Transverse colon (tissue), 4 donors: ENCODE results near the gene THAP8. TPM values are rescaled to one million over a fixed set of nuclear protein-coding genes. Genes with fewer than 3 reads are reported as not detected.
"Not testable (repeated sequence)": the region's sequence is repeated elsewhere in the genome, so short reads cannot be mapped to it uniquely, and the experiment has no call there.

Experiments
- DNase-seq: peaks from one replicate; pipeline ENCODE4 v3.0.0-alpha.2; 2019
- H3K27ac ChIP-seq, 4 donors: fragments of 200-600 bp; sonication (generic); 2 replicates each; pipeline ENCODE4 v1.5.1; 2016 to 2018; ENCODE audit warnings: inconsistent platforms in 4 of 4
- H3K27me3 ChIP-seq: fragments of 200-600 bp; sonication (generic); 2 replicates; pipeline ENCODE4 v1.5.1; 2017; ENCODE audit warnings: inconsistent platforms
- H3K36me3 ChIP-seq, 4 donors: fragments of 200-600 bp; sonication (generic); 2 replicates each; pipeline ENCODE4 v1.5.1; 2017 to 2019; ENCODE audit warnings: inconsistent platforms in 4 of 4
- H3K4me1 ChIP-seq, 4 donors: fragments of 200-600 bp; sonication (generic); 2 replicates each; pipeline ENCODE4 v1.5.1; 2017 to 2020; ENCODE audit warnings: inconsistent platforms in 4 of 4
- H3K4me3 ChIP-seq, 4 donors: fragments of 200-600 bp; sonication (generic); 1 replicate in 1 of 4; 2 replicates in 3 of 4; pipeline versions ENCODE4 v1.5.1 to v1.6.1; 2017 to 2019; ENCODE audit warnings: inconsistent platforms in 4 of 4
- H3K9me3 ChIP-seq, 2 donors: fragments of 200-600 bp; sonication (generic); 2 replicates each; pipeline ENCODE4 v1.5.1; 2017 to 2019; ENCODE audit warnings: inconsistent platforms in 2 of 2
- CTCF ChIP-seq, 5 experiments: fragments of 200-600 bp in 3 of 5; fragments of 450-650 bp in 2 of 5; sonication (generic) in 3 of 5; IDR thresholded peaks; 1 replicate in 2 of 5; 2 replicates in 3 of 5; pipeline ENCODE4 v1.5.1; 2016 to 2017; ENCODE audit warnings: antibody characterized with exemption in 5 of 5, inconsistent platforms in 3 of 5, mild to moderate bottlenecking in 2 of 5, moderate library complexity in 1 of 5
- EP300 ChIP-seq: sonication (generic); formaldehyde crosslinking; IDR thresholded peaks from one replicate; pipeline ENCODE4 v1.6.1; 2017; ENCODE audit warnings: antibody characterized with exemption, low read depth
- POLR2A ChIP-seq: fragments of 450-650 bp; IDR thresholded peaks from one replicate; pipeline ENCODE4 v1.6.1; 2016; ENCODE audit warnings: antibody characterized with exemption, mild to moderate bottlenecking, moderate library complexity
- POLR2AphosphoS5 ChIP-seq, 3 donors: sonication (generic); formaldehyde crosslinking; IDR thresholded peaks; one replicate each; pipeline ENCODE4 v1.6.1; 2016; ENCODE audit warnings: antibody characterized with exemption in 3 of 3
- WGBS, 2 donors: methylation state at CpG; one replicate each; pipeline ENCODE4 v1.1.5; 2018; ENCODE audit warnings: low coverage in 1 of 2; 5-methylcytosine and 5-hydroxymethylcytosine counted together
- in situ Hi-C, 4 donors: fragments of 200-750 bp; cut with MboI; loops; one replicate each; pipeline versions ENCODE4 v1.15.0 to v1.15.1; 2017; ENCODE audit warnings: low sequenced_read_pairs in 3 of 4, low pct_ligation_motif_present in 1 of 4, low pct_unique_long_range_greater_than_20kb in 1 of 4
- intact Hi-C: fragments of 100-400 bp; cut with DNase I; formaldehyde crosslinking; loops from one replicate; pipeline ENCODE4 v1.15.1; 2023; ENCODE audit warnings: low total_unique reads
- total RNA-seq, 4 donors: library from RNA; depleted of rRNA; stranded (reverse); fragments of >200 nt; gene quantifications; one replicate each; pipeline ENCODE4 v1.1.0, GENCODE V29; 2016

Gene THAP8
- total RNA-seq, 4 donors from 2014 or later: 9.5 to 64.1 (median 11.2) TPM; not detected in 1

- Histone ChIP-seq H3K36me3 (no peaks in the 10 kb centered on the region), H3K27me3 (no peaks in the 10 kb centered on the region), H3K4me1 (no peaks in the 10 kb centered on the region), H3K4me3 (no peak overlapping the region), H3K9me3 (no peaks in the 10 kb centered on the region), H3K27ac (no peak overlapping the region)
- in situ Hi-C loops: no loop called here
- DNase-seq: no peak
- no peak for TF ChIP-seq EP300
- TF ChIP-seq POLR2A: no peak
- TF ChIP-seq CTCF (IDR thresholded peaks at IDR 0.05): no peak
- TF ChIP-seq POLR2AphosphoS5 (IDR thresholded peaks at IDR 0.05): no peak
- 94 to 100% methylated on average over 2 to 3 of the region's 3 CpGs for WGBS, 2 donors
- intact Hi-C loops: no loop called here
Observed at GRCh38 chr19:36079389-36079945, 25.4 kb upstream of the THAP8 start.

- TF ChIP-seq CTCF (IDR thresholded peaks at IDR 0.05): no peak
- TF ChIP-seq POLR2A: no peak
- no peak for TF ChIP-seq EP300
- TF ChIP-seq POLR2AphosphoS5 (IDR thresholded peaks at IDR 0.05): no peak
- Histone ChIP-seq H3K4me1 (peaks cover 0 to 9% (median 0%) of the 10 kb centered on the region in 4 donors), H3K4me3 (no peak overlapping the region), H3K9me3 (no peaks in the 10 kb centered on the region), H3K36me3 (no peaks in the 10 kb centered on the region), H3K27ac (no peak overlapping the region), H3K27me3 (no peaks in the 10 kb centered on the region)
- in situ Hi-C loops (no loop called here), intact Hi-C loops (no loop called here)
- 79 to 92% methylated on average over 2 to 10 of the region's 10 CpGs for WGBS, 2 donors
- no peak for DNase-seq
Observed at GRCh38 chr19:36073121-36073876, 19.2 kb upstream of the THAP8 start.

- H3K27ac ChIP-seq: no peak overlapping the region
- H3K4me1 ChIP-seq: peaks cover 0 to 9% (median 0%) of the 10 kb centered on the region in 4 donors
- no peak overlapping the region for H3K4me3 ChIP-seq
- DNase-seq: no peak
- intact Hi-C loops: no loop called here
- H3K27me3 ChIP-seq: no peaks in the 10 kb centered on the region
- WGBS, 2 donors: 57 to 93% methylated on average over 2 to 8 of the region's 8 CpGs
- in situ Hi-C loops: no loop called here
- no peaks in the 10 kb centered on the region for H3K9me3 ChIP-seq
- no peaks in the 10 kb centered on the region for H3K36me3 ChIP-seq
- no peak for TF ChIP-seq POLR2AphosphoS5 (IDR thresholded peaks at IDR 0.05)
- TF ChIP-seq CTCF (IDR thresholded peaks at IDR 0.05): no peak
- no peak for TF ChIP-seq EP300
Observed at GRCh38 chr19:36072081-36072480, 18.0 kb upstream of the THAP8 start.

- in situ Hi-C loops, H3K36me3 ChIP-seq, intact Hi-C loops, DNase-seq, H3K9me3 ChIP-seq, H3K27ac ChIP-seq, H3K4me3 ChIP-seq, H3K27me3 ChIP-seq, H3K4me1 ChIP-seq: not testable (repeated sequence)
- WGBS, 2 donors: 96% methylated on average over 41 of the region's 57 CpGs; no CpG with 5 or more reads in 1 of the 2 donors
Observed at GRCh38 chr19:36068810-36069499, 14.9 kb upstream of the THAP8 start.
